Keratinocyte (primary cell): ENCODE data around the gene MAP3K5.

Experiments
- CTCF ChIP-seq, 3 experiments: IDR thresholded peaks in 1 of 3; conservative IDR thresholded peaks in 1 of 3; optimal IDR thresholded peaks in 1 of 3; 2 replicates in 2 of 3; 3 replicates in 1 of 3; pipeline versions ENCODE3 to v1.5.1; 2011; ENCODE audit warnings: low read length in 3 of 3, mild to moderate bottlenecking in 3 of 3, moderate library complexity in 2 of 3, control low read depth in 1 of 3, inconsistent platforms in 1 of 3; ENCODE audit not compliant: insufficient read depth in 2 of 3; ENCODE audit errors: extremely low read depth in 1 of 3
- EZH2 ChIP-seq: IDR thresholded peaks from one replicate; pipeline ENCODE4 v1.6.1; 2012; ENCODE audit warnings: inconsistent platforms, mild to moderate bottlenecking, low read length, moderate library complexity

GRCh38 chr6:136737871-136738691, 54.2 kb downstream of the MAP3K5 start:
- TF ChIP-seq CTCF (optimal IDR thresholded peaks at IDR 0.05 in 1 of 3, IDR thresholded peaks at IDR 0.05 in 1 of 3, conservative IDR thresholded peaks at IDR 0.05 in 1 of 3; ENCODE audit: extremely low read depth in 1 of 3, insufficient read depth in 2 of 3, low read length in 3 of 3) = no peak
- no peak for TF ChIP-seq EZH2
